Stimulated activated CD4-positive, alpha-beta T cell treated with anti-CD3 and anti-CD28 coated beads, Interleukin-4, amount 100 ng/mL, for 24 hours (primary cell): ENCODE data around the gene MMP1.
"Not testable (repeated sequence)": the region's sequence is repeated elsewhere in the genome, so short reads cannot be mapped to it uniquely, and the experiment has no call there.

Experiments
- DNase-seq: peaks from one replicate; pipeline ENCODE4 v3.0.0-alpha.2; 2020

The MMP1 gene

DNA sequence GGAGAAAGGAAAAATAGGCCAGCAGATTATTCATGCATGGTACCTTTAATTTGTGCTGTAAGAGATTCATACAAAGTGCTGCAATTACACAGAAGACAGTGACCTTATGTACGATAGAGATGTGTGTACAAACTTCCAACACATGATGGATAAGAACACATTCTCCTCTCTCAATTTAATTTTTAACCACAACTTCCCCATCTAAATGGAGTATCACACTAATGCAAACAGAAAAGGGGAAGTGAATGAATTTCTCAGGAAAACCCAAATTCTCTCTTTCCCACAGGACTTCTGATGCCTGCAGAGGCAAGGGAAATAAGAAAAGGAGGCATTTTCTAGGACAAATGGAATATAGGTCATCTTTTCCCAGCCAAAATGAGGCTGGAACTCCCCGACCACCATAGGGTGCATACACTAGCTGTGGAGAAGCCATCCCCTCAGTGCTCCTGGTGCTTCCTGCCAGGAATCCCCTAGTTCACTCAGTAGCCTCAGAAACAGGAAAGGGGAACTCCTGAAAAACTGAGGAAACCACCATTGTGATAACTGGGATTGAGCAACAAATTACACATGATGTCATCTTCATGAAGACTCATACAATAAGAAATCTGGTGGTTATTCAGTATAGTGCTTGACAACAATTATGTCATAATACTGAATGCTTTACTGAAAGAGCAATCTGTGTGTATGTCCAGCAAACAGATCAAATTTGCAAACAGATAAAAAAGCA, 40.0 kb downstream of the MMP1 start:
- DNase-seq: no peak

DNA sequence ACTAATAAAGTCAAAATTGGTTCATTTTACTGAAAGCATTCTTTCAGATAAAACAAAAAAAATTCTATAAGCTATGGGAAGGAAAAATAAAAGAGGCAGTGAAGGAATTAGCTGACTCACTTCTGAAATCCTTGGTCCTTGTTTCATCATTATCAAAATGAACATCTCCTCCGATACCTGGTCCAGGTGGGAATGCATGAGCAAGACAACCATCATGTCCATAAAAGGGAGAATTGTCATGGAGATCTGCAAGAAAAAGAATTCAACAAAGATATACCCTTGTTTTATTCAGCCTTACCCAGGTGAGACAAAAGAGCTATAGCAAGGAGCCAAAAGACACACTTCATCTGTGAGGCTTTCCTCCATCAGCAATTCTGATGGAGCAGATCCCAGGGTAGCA, 44.7 kb downstream of the MMP1 start:
- DNase-seq: no peak

DNA sequence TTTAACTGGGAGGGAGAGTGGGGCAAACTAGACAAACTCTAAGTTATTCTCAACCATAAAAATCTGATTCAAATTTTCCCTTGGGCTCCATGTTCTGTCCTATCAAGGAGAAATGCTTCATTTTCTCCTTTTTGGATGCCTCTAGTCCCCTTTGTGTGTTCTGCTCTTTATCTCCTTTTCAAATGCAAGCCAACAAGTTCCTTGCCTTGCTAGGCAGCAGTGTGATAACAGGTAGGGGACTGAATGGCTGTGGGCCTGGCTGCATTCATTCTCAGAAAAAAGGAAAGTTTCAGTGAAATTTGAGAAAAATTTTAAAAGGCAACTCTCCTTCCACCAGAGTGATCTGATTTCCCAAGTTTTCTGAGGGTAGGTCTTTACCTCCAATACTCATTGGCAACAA, 46.3 kb downstream of the MMP1 start:
- no peak for DNase-seq

DNA sequence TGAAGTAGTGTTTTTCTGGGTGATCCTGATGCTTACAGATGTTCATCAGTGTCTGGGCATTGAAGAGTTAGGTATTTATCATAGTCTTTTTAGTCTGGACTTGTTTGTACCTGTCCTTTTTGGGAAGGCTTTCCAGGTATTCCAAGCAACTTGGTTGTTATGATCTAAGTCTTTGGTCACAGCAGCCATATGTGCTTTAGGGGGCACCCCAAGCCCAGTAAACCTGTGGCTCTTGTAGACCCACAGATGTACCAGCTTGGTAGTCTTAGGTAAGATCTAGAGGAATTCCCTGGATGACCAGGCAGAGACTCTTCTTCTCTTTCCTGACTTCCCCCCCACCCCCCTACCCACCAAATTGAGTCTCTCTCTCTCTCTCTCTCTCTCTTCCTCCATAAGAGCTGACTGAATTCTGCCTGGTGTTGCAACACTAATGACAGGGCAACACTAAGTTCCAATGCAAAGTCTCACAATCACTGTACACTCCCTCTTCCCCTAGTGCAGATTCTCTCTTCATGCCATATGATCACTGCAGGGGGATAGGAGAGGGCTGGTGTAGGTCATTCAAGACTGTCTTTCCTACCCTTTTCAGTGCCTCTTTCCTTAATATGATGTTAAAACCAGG, 48.7 kb downstream of the MMP1 start:
- DNase-seq: no peak

DNA sequence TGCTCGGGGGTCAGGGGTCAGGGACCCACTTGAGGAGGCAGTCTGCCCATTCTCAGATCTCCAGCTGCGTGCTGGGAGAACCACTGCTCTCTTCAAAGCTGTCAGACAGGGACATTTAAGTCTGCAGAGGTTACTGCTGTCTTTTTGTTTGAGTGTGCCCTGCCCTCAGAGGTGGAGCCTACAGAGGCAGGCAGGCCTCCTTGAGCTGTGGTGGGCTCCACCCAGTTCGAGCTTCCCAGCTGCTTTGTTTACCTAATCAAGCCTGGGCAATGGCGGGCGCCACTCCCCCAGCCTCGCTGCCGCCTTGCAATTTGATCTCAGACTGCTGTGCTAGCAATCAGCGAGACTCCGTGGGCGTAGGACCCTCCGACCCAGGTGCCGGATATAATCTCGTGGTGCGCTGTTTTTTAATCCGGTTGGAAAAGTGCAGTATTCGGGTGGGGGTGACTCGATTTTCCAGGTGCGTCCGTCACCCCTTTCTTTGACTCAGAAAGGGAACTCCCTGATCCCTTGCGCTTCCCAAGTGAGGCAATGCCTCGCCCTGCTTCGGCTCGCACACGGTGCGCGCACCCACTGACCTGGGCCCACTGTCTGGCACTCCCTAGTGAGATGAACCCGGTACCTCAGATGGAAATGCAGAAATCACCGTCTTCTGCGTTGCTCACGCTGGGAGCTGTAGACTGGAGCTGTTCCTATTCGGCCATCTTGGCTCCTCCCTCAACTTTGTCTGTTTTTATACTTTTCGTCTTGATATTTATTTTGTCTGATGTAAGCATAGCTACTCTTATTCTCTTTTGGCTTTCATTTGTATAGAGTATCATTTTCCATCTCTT, 51.0 kb downstream of the MMP1 start:
- not testable (repeated sequence) for DNase-seq
